ENCODE data around the gene ACSM5.
"Not testable (repeated sequence)": the region's sequence is repeated elsewhere in the genome, so short reads cannot be mapped to it uniquely, and the experiment has no call there.

The ACSM5 gene

DNA sequence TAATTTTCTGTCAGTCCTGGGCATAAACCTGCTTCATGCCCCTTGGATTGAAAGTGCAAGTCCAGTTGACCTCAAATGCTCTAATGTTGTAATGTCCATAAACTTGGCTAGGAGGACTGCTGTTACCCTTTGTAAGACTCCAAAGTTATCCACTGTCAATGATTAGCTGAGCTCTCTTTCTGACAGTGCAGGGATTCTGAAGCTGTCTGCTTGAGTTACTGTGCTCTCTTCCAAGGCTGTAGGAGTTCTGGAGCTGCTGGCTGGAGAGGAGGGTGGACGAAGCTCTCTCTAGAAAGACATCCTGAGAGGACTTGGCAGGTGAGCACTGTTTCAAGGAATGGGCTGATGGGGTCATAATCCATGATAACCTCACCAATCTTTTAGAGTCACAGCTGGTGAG is 42.0 kb downstream of the ACSM5 start, which contains the start of gene ACSM2A:
ACSM2A (plus strand) TSS at position 158 of the 400 bp plus-strand sequence. CDS start 8,594 bp downstream, outside the sequence.
- DNase-seq (ENCODE audit: low spot score) = not testable (repeated sequence)

DNA sequence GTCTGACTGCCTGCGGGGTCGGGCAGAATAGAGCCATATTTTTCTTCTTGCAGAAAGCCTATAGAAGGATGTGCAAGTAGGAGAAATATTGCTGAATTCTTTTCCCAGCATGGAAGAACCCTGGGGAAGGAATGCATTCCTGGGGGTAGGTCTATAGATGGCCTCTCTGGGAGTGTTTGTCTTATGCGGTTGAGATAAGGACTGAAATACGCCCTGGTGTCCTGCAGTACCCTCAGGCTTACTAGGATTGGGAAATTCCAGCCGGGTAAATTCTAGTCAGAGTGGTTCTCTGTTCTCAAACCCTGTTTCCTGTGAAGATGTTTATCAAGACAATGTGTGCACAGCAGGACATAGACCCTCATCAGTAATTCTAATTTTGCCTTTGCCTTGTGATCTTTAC is 44.3 kb downstream of the ACSM5 start:
- not testable (repeated sequence) for DNase-seq (ENCODE audit: low spot score)

DNA sequence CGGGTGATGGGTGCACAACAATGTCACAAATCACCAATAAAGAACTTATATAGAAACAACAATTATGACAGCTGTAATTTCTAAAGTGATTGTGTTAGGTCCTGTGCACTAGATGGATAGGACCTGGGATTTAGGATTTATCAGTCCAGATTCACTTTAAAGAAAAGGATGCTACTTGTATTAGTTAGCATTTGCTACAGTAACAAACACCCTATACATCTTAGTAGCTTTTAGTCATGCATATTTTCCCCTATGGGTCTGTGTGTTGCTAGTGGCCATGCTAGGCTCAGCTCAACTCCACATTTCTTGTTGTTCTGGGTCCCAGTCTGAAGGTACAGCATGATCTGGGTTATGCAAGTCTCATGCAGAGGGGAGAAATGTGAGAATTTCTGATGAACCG is 49.9 kb downstream of the ACSM5 start:
- not testable (repeated sequence) for DNase-seq (ENCODE audit: low spot score)

GRCh38 chr16:20460313-20460712 is 51.0 kb downstream of the ACSM5 start:
- not testable (repeated sequence) for DNase-seq (ENCODE audit: low spot score)

- DNase-seq (ENCODE audit: low spot score) = not testable (repeated sequence)
Measured at GRCh38 chr16:20468954-20469353, 59.6 kb downstream of the ACSM5 start.

DNA sequence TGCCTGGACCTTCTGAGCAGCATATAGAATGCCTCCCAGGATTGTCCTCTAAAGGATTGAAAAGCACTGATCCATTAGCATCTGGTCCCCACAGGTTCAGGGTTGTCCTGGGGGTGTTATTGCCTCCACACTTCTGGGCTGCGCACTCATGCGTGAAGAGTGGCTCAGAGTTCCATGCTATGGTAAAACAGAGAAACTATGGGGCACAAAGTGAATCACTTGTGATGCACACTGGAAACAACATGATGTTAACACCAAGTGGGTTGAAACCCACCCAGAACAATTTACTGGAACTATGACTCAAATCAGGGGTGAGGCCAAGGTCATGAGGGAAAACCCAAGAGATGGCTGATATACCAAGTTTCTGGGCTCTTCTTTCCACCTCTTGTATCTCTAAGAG is 60.6 kb downstream of the ACSM5 start:
- not testable (repeated sequence) for DNase-seq (ENCODE audit: low spot score)

GRCh38 chr16:20470732-20471131 is 61.4 kb downstream of the ACSM5 start:
- not testable (repeated sequence) for DNase-seq (ENCODE audit: low spot score)

DNA sequence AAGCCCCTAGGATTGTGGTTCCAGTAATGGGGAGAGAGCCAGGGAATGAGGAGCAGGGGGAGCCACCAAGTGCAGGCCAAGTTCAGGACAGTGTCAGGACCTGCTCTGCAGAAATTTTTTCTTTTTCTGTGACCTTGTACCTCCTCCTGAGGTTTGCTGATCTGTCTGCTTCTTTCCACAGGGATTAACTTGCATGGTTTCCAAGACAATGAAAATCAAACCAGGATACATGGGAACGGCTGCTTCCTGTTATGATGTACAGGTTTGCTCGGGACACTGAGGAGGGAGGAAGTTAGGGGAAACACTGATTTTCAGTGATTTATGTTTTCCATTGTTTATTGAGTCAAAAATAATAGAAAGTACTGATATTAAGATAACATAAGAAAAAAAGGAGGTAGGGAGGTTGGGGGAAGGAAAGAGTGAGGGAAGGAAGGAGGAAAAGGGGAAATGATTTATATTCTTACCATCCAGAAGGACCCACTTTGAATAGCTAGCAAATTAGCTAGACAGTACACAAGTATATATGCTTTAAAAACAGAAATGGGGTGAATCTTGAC is 67.9 kb downstream of the ACSM5 start:
- DNase-seq (ENCODE audit: low spot score) = not testable (repeated sequence)

DNA sequence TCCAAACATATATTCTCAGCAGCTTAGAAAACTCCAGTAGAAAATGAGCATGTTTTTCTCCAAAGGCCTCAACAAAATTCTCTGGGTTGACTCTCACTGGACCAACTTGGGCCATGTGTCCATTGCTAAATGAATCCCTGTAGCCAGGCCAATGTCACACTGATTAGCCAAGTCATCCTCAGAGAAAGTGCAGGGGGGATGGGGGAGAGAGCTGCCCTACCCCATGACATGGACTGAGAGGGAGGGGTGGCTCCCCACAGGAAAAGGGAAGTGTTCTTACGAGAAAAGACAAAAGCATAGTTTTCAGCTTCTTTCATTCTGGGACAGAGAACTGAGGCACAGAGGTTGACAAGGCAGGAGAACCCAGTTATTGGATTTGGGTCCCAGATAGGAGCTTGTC is 74.7 kb downstream of the ACSM5 start:
- not testable (repeated sequence) for DNase-seq (ENCODE audit: low spot score)

DNA sequence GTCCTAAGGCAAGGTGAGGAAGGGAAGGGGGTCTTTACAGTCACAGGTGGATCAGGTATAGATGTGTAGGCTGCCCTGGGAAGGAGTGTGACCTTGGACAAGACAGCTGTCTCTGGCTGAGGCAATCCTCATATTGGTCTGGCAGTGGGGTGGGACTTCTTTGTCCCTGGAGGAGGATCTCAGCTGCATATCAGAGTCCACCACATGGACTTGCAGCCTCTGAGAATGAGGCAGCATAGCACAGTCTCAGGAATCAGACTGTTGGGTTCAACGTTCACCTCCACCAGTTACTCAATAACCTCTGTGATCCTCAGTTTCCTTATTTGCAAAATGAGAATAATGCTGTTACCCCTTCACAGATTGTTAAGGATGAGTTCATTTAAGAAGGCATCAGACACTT is 75.4 kb downstream of the ACSM5 start:
- no peak for DNase-seq (ENCODE audit: low spot score)

DNA sequence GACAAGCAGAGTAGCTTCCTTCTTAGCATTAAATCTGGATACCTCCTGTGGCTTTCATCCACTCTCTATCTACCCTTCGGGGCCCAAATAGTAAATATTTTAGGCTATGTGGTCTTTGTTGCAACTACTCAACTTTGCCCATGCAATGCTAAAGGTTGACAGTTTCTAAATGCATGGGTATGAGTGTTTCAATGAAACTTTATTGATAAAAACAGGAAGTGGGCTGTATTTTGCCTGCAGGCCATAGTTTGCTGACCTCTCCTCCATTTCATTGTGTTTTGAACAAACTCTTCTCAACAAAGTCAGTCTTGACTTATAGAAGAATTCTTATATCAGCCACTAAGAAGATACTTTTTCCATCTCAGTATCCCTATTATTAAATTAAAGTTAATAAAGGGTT is 76.1 kb downstream of the ACSM5 start:
- no peak for DNase-seq (ENCODE audit: low spot score)
